22Rv1 (cell line): ENCODE results near the gene CFAP97.

Experiments used
- CTCF ChIP-seq: fragments of 450-650 bp; IDR thresholded peaks from 2 replicates; pipeline ENCODE4 v1.5.1; 2017; ENCODE audit warnings: mild to moderate bottlenecking
- ZFX ChIP-seq: fragments of 450-650 bp; IDR thresholded peaks from 2 replicates; pipeline ENCODE4 v1.6.1; 2017; ENCODE audit warnings: antibody characterized with exemption, borderline replicate concordance

GRCh38 chr4:185207466-185207865 lies 3.7 kb upstream of the CFAP97 start:
- no peak for TF ChIP-seq CTCF
- TF ChIP-seq ZFX, result no peak
